ENCODE data around the gene SIX1. TPM values are rescaled to one million over a fixed set of nuclear protein-coding genes. Genes with fewer than 3 reads are reported as not detected.

Gene SIX1
- total RNA-seq, 4 donors from 2014 or later = 5.9 to 7.5 (median 6.2) TPM

DNA sequence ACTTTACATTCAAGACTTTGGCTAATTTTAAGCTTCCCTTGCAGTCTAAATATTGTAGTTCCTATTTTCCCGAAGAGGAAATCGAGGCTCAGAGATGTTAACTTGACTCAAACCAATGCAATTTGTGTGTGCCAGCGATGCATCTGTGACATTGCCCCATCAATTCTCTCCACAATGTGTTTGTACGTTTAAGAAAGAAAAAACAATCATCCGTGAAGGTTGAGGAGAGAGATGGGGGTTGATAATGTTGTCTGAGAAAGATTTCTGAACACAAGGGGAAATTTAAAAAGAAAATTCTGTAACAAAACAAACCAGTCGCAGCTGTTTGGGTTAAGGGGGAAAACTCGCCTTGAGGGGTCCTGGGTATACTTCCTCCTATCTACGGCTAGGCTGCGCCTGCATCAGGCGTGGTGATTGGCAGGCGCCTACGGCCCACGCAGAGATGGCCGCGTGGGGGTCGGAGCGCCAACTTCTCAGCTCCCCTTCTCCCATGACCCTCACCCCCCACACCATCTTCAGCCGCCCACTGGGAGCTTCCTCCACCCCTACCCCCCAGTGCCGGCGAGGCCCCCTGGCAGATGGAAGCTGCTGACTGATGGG lies 12.3 kb downstream of the SIX1 start:
- TF ChIP-seq POLR2A (IDR thresholded peaks at IDR 0.05) = no peak
- TF ChIP-seq EP300 (IDR thresholded peaks at IDR 0.05) = no peak
- TF ChIP-seq, protein P1, sequence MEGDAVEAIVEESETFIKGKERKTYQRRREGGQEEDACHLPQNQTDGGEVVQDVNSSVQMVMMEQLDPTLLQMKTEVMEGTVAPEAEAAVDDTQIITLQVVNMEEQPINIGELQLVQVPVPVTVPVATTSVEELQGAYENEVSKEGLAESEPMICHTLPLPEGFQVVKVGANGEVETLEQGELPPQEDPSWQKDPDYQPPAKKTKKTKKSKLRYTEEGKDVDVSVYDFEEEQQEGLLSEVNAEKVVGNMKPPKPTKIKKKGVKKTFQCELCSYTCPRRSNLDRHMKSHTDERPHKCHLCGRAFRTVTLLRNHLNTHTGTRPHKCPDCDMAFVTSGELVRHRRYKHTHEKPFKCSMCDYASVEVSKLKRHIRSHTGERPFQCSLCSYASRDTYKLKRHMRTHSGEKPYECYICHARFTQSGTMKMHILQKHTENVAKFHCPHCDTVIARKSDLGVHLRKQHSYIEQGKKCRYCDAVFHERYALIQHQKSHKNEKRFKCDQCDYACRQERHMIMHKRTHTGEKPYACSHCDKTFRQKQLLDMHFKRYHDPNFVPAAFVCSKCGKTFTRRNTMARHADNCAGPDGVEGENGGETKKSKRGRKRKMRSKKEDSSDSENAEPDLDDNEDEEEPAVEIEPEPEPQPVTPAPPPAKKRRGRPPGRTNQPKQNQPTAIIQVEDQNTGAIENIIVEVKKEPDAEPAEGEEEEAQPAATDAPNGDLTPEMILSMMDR (IDR thresholded peaks at IDR 0.05) = no peak
- DNase-seq (ENCODE audit: low spot score in 2 of 2) = no peak
- WGBS, 2 donors = 35 to 52% methylated on average over 19 of the region's 20 CpGs
- Histone ChIP-seq H3K36me3 (no peaks in the 10 kb centered on the region), H3K4me1 (peaks cover 0 to 25% (median 8%) of the 10 kb centered on the region in 4 donors), H3K27me3 (peaks cover 0 to 63% of the 10 kb centered on the region in 2 donors), H3K27ac (no peak overlapping the region), H3K4me3 (peak overlapping the region; percentile 21 to 49 (median 24)), H3K9me3 (no peaks in the 10 kb centered on the region)

DNA sequence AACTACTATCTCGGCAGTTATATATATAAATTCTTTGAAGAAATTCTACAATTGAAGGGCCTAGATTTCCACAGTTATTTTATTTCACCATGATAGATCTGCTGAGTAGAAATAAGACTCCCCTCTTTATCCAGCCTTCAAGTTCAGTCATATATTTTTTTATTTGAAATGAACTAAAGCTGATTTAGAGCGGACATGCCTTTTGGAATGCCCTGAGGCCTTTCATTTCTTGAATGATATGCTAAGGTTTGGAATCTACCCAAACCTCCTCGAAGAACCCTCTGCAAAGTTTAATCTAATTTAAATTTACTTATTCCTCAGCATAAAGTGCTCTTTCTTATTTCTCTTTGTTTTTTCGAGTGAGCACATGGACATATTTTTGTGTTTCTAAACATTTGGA lies 15.1 kb downstream of the SIX1 start:
- Histone ChIP-seq H3K4me3 (no peak overlapping the region), H3K9me3 (no peaks in the 10 kb centered on the region), H3K27me3 (peaks cover 0 to 34% of the 10 kb centered on the region in 2 donors), H3K36me3 (no peaks in the 10 kb centered on the region), H3K27ac (no peak overlapping the region), H3K4me1 (peaks cover 0 to 14% (median 8%) of the 10 kb centered on the region in 4 donors)
- 70 to 74% methylated on average over 4 of the region's 4 CpGs for WGBS, 2 donors
- DNase-seq (ENCODE audit: low spot score in 2 of 2) = no peak
- TF ChIP-seq POLR2A (IDR thresholded peaks at IDR 0.05) (no peak), EP300 (IDR thresholded peaks at IDR 0.05) (no peak)
- TF ChIP-seq, protein P1 (IDR thresholded peaks at IDR 0.05) = no peak

DNA sequence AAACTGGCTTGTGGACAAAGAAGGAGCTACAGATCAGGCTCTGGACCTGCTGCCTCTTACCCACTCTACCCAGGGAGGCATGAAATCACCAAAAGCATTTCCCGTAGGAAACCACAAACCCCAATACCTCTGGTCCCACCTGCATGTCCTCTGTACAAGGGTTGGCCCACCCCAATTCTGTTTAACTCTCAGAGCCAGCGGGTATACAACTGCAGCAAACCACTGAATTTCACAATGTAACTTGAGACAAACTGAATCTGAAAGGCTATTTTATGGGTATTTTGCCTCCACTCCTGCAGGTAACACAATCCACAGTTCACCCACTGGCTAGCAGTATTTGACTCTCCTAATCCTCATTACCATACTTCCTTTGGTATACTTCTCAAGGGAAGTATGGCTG lies 16.5 kb downstream of the SIX1 start:
- no peak for DNase-seq (ENCODE audit: low spot score in 2 of 2)
- Histone ChIP-seq H3K4me1 (peaks cover 0 to 8% (median 4%) of the 10 kb centered on the region in 4 donors), H3K27ac (no peak overlapping the region), H3K27me3 (peaks cover 0 to 21% of the 10 kb centered on the region in 2 donors), H3K9me3 (no peaks in the 10 kb centered on the region), H3K36me3 (no peaks in the 10 kb centered on the region), H3K4me3 (no peak overlapping the region)
- whole genome bisulfite sequencing, 2 donors = 64 to 67% methylated on average over 2 of the region's 2 CpGs
- no peak for TF ChIP-seq POLR2A (IDR thresholded peaks at IDR 0.05)
- TF ChIP-seq EP300 (IDR thresholded peaks at IDR 0.05) = no peak
- TF ChIP-seq, protein P1 (IDR thresholded peaks at IDR 0.05) = no peak

DNA sequence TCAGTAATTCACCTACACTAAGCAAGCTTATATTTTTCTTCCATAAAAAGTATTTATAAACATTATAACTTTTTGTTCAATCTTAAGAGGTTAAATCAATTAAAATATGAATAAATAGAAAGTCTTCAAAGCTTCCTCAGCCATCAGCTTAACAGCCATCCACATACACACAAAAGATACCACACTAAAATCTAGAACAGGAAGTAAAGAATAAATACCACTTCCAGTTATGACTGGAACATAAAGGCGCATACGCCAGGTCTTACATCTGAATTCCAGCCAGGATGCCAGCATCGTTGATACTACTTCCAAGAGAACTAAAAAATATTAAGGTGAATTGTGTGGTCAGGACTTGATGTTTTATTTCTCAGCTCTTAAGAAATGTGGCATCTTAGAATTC lies 17.0 kb downstream of the SIX1 start:
- WGBS, 2 donors = 70 to 83% methylated on average over 3 of the region's 3 CpGs
- Histone ChIP-seq H3K27me3 (peaks cover 0 to 16% of the 10 kb centered on the region in 2 donors), H3K9me3 (no peaks in the 10 kb centered on the region), H3K4me1 (peaks cover 0 to 2% (median 0%) of the 10 kb centered on the region in 4 donors), H3K27ac (no peak overlapping the region), H3K36me3 (no peaks in the 10 kb centered on the region), H3K4me3 (no peak overlapping the region)
- no peak for DNase-seq (ENCODE audit: low spot score in 2 of 2)
- TF ChIP-seq POLR2A (IDR thresholded peaks at IDR 0.05) (no peak), EP300 (IDR thresholded peaks at IDR 0.05) (no peak)
- TF ChIP-seq, protein P1 (IDR thresholded peaks at IDR 0.05) = no peak

DNA sequence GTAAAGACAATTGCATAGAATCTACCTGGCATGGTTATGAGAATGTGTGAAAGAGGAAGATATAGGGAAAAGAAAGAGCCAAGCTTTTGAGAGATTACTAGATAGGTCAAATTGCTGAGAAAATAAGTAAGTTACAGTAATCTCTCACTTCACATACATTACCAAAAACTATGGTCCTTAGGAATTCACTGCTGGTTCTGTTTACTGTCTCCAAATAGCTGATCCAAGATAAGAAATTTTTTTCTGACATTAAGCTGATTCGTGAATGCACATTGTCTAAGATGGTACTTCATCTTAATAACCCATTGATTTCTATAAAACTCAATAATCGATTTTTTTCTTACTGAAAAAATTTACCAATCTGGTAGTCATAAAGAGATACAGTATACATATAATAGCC lies 17.4 kb downstream of the SIX1 start:
- no peak for DNase-seq (ENCODE audit: low spot score in 2 of 2)
- H3K27ac ChIP-seq = no peak overlapping the region
- TF ChIP-seq EP300 (IDR thresholded peaks at IDR 0.05) (no peak), POLR2A (IDR thresholded peaks at IDR 0.05) (no peak)
- TF ChIP-seq, protein P1 (IDR thresholded peaks at IDR 0.05) = no peak
- WGBS, 2 donors = 87 to 88% methylated on average over 2 of the region's 2 CpGs
- H3K4me1 ChIP-seq = no peaks in the 10 kb centered on the region
- no peaks in the 10 kb centered on the region for H3K36me3 ChIP-seq
- peaks cover 0 to 11% of the 10 kb centered on the region in 2 donors for H3K27me3 ChIP-seq
- H3K9me3 ChIP-seq = no peaks in the 10 kb centered on the region
- H3K4me3 ChIP-seq = no peak overlapping the region
